Measurements from ENCODE around the gene PNKD.

The PNKD gene

GRCh38 chr2:218393750-218394290, 123.5 kb downstream of the PNKD start:
- Histone ChIP-seq H3K27ac (no peak overlapping the region), H3K4me3 (no peak overlapping the region), H3K4me1 (peaks cover 0 to 16% (median 9%) of the 10 kb centered on the region in 4 donors), H3K27me3 (no peaks in the 10 kb centered on the region), H3K36me3 (no peaks in the 10 kb centered on the region), H3K9me3 (no peaks in the 10 kb centered on the region)
- no peak for TF ChIP-seq CTCF (IDR thresholded peaks at IDR 0.05)
- DNase-seq: no peak
- intact Hi-C loops (cut with DNase I; ENCODE audit: low total_unique reads): loop anchor here (2.0 kb wide), 1 partner anchor 91 kb away; no protein-coding TSS in a partner anchor

- TF ChIP-seq CTCF (IDR thresholded peaks at IDR 0.05): no peak
- peak overlapping the region in 1 of 2 donors; percentile 100 for H3K27ac ChIP-seq
- intact Hi-C loops (cut with DNase I; ENCODE audit: low total_unique reads): loop anchor here (2.0 to 5.0 kb wide), 2 partner anchors 92 to 107 kb away; no protein-coding TSS in a partner anchor
- H3K27me3 ChIP-seq: no peaks in the 10 kb centered on the region
- no peaks in the 10 kb centered on the region for H3K36me3 ChIP-seq
- DNase-seq: peak in 1 of 2 donors; percentile 28
- peaks cover 0 to 16% (median 9%) of the 10 kb centered on the region in 4 donors for H3K4me1 ChIP-seq
- no peak overlapping the region for H3K4me3 ChIP-seq
- H3K9me3 ChIP-seq: no peaks in the 10 kb centered on the region
Measured at GRCh38 chr2:218394298-218395089, 124.2 kb downstream of the PNKD start.

- H3K27ac ChIP-seq: peak overlapping the region in 1 of 2 donors; percentile 100
- intact Hi-C loops (cut with DNase I; ENCODE audit: low total_unique reads): loop anchor here (2.0 to 5.0 kb wide), 2 partner anchors 92 to 108 kb away; no protein-coding TSS in a partner anchor
- TF ChIP-seq CTCF (IDR thresholded peaks at IDR 0.05): no peak
Measured at GRCh38 chr2:218395090-218395444, 124.7 kb downstream of the PNKD start.

GRCh38 chr2:218395456-218395825, 125.1 kb downstream of the PNKD start:
- DNase-seq: peak in 1 of 2 donors; percentile 26
- H3K4me1 ChIP-seq: peaks cover 0 to 16% (median 9%) of the 10 kb centered on the region in 4 donors
- peaks cover 0 to 7% (median 0%) of the 10 kb centered on the region in 3 donors for H3K36me3 ChIP-seq
- peak overlapping the region; percentile 100 for H3K27ac ChIP-seq
- H3K4me3 ChIP-seq: peak overlapping the region; percentile 91 to 99
- intact Hi-C loops (cut with DNase I; ENCODE audit: low total_unique reads): loop anchor here (2.0 to 5.0 kb wide), 2 partner anchors 93 to 108 kb away; no protein-coding TSS in a partner anchor
- no peaks in the 10 kb centered on the region for H3K9me3 ChIP-seq
- no peaks in the 10 kb centered on the region for H3K27me3 ChIP-seq
- no peak for TF ChIP-seq CTCF (IDR thresholded peaks at IDR 0.05)

More at GRCh38 chr2:218395090-218395444, 124.7 kb downstream of the PNKD start:
- peaks cover 0 to 4% (median 0%) of the 10 kb centered on the region in 3 donors for H3K36me3 ChIP-seq
- H3K9me3 ChIP-seq: no peaks in the 10 kb centered on the region
- H3K4me1 ChIP-seq: peaks cover 0 to 16% (median 9%) of the 10 kb centered on the region in 4 donors
- no peak overlapping the region for H3K4me3 ChIP-seq
- no peaks in the 10 kb centered on the region for H3K27me3 ChIP-seq
- no peak for DNase-seq

GRCh38 chr2:218395826-218396687, 125.7 kb downstream of the PNKD start:
- H3K4me3 ChIP-seq: peak overlapping the region; percentile 91 to 99
- H3K36me3 ChIP-seq: peaks cover 0 to 9% (median under 1%) of the 10 kb centered on the region in 3 donors
- peak; percentile 92 to 97 for DNase-seq
- no peaks in the 10 kb centered on the region for H3K9me3 ChIP-seq
- H3K27ac ChIP-seq: peak overlapping the region; percentile 100
- H3K27me3 ChIP-seq: no peaks in the 10 kb centered on the region
- intact Hi-C loops (cut with DNase I; ENCODE audit: low total_unique reads): loop anchor here (1.0 to 5.0 kb wide), 3 partner anchors 93 to 124 kb away; no protein-coding TSS in a partner anchor
- peak; percentile 95 for TF ChIP-seq CTCF (IDR thresholded peaks at IDR 0.05)
- H3K4me1 ChIP-seq: peaks cover 0 to 21% (median 11%) of the 10 kb centered on the region in 4 donors

Data from tibial artery (tissue), 4 donors.